Measurements from ENCODE around the gene CMYA5. TPM values are rescaled to one million over a fixed set of nuclear protein-coding genes. Genes with fewer than 3 reads are reported as not detected.

The CMYA5 gene
- total and polyA plus RNA-seq, 4 donors: 1.3 to 2.9 (median 2.0) TPM

- no peak for TF ChIP-seq HNF4G (IDR thresholded peaks at IDR 0.05)
- no peak for TF ChIP-seq RAD21 (IDR thresholded peaks at IDR 0.05)
Observed at GRCh38 chr5:79820648-79821047, 131.0 kb downstream of the CMYA5 start (continued).

DNA sequence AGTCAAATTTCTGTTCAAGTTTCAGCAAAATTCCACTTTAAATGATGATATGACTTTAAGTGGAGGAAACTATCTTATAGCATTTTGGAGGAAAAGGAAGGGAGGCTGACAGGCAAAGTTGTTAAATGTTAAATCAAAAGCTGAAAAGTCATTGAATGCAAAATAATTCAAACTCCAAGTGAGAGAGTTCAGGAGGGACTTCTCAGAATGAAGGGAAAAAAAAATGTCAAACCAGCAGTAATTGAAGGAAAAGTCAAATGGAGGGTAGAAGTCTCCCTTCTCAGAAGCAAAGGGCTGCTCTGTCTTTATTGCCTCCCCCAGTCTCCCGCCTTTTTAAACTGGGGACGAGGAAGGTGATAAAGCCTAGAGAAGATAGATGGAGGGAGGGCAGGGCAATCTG is 134.8 kb downstream of the CMYA5 start:
- no peak overlapping the region for H3K4me3 ChIP-seq (ENCODE audit: low read depth in 1 of 3, low read length in 3 of 3)
- H3K9ac ChIP-seq (ENCODE audit: low read depth in 1 of 2, low read length in 2 of 2): no peak overlapping the region
- DNase-seq (ENCODE audit: low spot score): no peak
- no peaks in the 10 kb centered on the region for H3K9me3 ChIP-seq (ENCODE audit: control insufficient read depth in 4 of 4, low read length in 3 of 4)
- no peak overlapping the region for H3K27ac ChIP-seq (ENCODE audit: low read depth in 1 of 2, low read length in 2 of 2)
- H3K27me3 ChIP-seq (ENCODE audit: control insufficient read depth in 4 of 4, insufficient read depth in 4 of 4, low read length in 3 of 4): no peaks in the 10 kb centered on the region
- TF ChIP-seq, protein P1, sequence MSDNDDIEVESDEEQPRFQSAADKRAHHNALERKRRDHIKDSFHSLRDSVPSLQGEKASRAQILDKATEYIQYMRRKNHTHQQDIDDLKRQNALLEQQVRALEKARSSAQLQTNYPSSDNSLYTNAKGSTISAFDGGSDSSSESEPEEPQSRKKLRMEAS (IDR thresholded peaks at IDR 0.05): no peak
- TF ChIP-seq RXRA (IDR thresholded peaks at IDR 0.05) (no peak), RAD21 (IDR thresholded peaks at IDR 0.05) (no peak), REST (IDR thresholded peaks at IDR 0.05) (no peak), CTCF (IDR thresholded peaks at IDR 0.05; ENCODE audit: low read depth, low read length, missing input control) (no peak), GABPA (IDR thresholded peaks at IDR 0.05 in 1 of 2, conservative IDR thresholded peaks at IDR 0.05 in 1 of 2) (no peak), NR2F2 (IDR thresholded peaks at IDR 0.05) (no peak), EGR1 (IDR thresholded peaks at IDR 0.05; ENCODE audit: low read depth in 2 of 2) (no peak), FOXA2 (IDR thresholded peaks at IDR 0.05) (no peak), JUND (IDR thresholded peaks at IDR 0.05) (no peak), HNF4G (IDR thresholded peaks at IDR 0.05) (no peak)
- TF ChIP-seq, protein P2, sequence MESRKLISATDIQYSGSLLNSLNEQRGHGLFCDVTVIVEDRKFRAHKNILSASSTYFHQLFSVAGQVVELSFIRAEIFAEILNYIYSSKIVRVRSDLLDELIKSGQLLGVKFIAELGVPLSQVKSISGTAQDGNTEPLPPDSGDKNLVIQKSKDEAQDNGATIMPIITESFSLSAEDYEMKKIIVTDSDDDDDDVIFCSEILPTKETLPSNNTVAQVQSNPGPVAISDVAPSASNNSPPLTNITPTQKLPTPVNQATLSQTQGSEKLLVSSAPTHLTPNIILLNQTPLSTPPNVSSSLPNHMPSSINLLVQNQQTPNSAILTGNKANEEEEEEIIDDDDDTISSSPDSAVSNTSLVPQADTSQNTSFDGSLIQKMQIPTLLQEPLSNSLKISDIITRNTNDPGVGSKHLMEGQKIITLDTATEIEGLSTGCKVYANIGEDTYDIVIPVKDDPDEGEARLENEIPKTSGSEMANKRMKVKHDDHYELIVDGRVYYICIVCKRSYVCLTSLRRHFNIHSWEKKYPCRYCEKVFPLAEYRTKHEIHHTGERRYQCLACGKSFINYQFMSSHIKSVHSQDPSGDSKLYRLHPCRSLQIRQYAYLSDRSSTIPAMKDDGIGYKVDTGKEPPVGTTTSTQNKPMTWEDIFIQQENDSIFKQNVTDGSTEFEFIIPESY (IDR thresholded peaks at IDR 0.05): no peak
- TF ChIP-seq, protein P3, sequence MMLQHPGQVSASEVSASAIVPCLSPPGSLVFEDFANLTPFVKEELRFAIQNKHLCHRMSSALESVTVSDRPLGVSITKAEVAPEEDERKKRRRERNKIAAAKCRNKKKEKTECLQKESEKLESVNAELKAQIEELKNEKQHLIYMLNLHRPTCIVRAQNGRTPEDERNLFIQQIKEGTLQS (IDR thresholded peaks at IDR 0.05): no peak
- H3K4me1 ChIP-seq (ENCODE audit: control insufficient read depth in 4 of 4, insufficient read depth in 4 of 4, low read length in 3 of 4): no peaks in the 10 kb centered on the region
- no peaks in the 10 kb centered on the region for H3K36me3 ChIP-seq (ENCODE audit: control insufficient read depth in 4 of 4, insufficient read depth in 3 of 4, low read depth in 1 of 4, low read length in 3 of 4)
- 67% methylated on average over 2 of the region's 2 CpGs for WGBS

GRCh38 chr5:79825802-79826201 is 136.2 kb downstream of the CMYA5 start:
- Histone ChIP-seq H3K9ac (ENCODE audit: low read depth in 1 of 2, low read length in 2 of 2) (no peak overlapping the region), H3K27ac (ENCODE audit: low read depth in 1 of 2, low read length in 2 of 2) (no peak overlapping the region), H3K9me3 (ENCODE audit: control insufficient read depth in 4 of 4, low read length in 3 of 4) (no peaks in the 10 kb centered on the region), H3K36me3 (ENCODE audit: control insufficient read depth in 4 of 4, insufficient read depth in 3 of 4, low read depth in 1 of 4, low read length in 3 of 4) (no peaks in the 10 kb centered on the region), H3K27me3 (ENCODE audit: control insufficient read depth in 4 of 4, insufficient read depth in 4 of 4, low read length in 3 of 4) (no peaks in the 10 kb centered on the region), H3K4me1 (ENCODE audit: control insufficient read depth in 4 of 4, insufficient read depth in 4 of 4, low read length in 3 of 4) (no peaks in the 10 kb centered on the region), H3K4me3 (ENCODE audit: low read depth in 1 of 3, low read length in 3 of 3) (no peak overlapping the region)
- WGBS: 69% methylated on average over 1 of the region's 1 CpG
- no peak for DNase-seq (ENCODE audit: low spot score)
- TF ChIP-seq REST (IDR thresholded peaks at IDR 0.05) (no peak), HNF4G (IDR thresholded peaks at IDR 0.05) (no peak), TAF1 (conservative IDR thresholded peaks at IDR 0.05) (no peak), NR2F2 (IDR thresholded peaks at IDR 0.05) (no peak), FOXA1 (IDR thresholded peaks at IDR 0.05) (no peak), RAD21 (IDR thresholded peaks at IDR 0.05) (no peak)
- TF ChIP-seq, protein P2 (IDR thresholded peaks at IDR 0.05): no peak
- TF ChIP-seq, protein P1 (IDR thresholded peaks at IDR 0.05): no peak
